Measurements from ENCODE around the gene USE1. TPM values are rescaled to one million over a fixed set of nuclear protein-coding genes. Genes with fewer than 3 reads are reported as not detected.

USE1 gene
- total and polyA plus RNA-seq, 2 of the 4 experiments (the other 2 are of a cell fraction): 17.2 to 24.2 TPM

DNA sequence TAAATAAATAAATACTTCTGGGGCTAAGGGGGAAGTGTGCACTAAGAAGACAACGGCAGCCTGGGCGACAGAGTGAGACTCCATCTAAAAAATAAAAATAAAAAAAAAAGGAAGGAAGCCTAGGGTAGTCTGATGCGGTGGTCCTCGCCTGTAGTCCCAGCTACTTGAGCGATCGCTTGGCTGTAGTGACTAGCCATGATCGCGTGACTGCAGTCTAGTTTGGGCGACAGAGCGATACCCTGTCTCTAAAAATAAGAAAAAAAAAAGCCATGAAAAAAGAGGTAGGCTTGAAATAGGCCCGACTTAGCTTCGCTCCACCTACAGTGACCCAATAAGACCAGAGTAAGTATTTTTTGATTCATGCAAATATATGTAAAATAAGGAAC is 51.4 kb downstream of the USE1 start:
- H3K79me1 ChIP-seq (ENCODE audit: low read depth in 1 of 2, low read length in 2 of 2): peaks cover 0 to 22% of the 10 kb centered on the region in 2 experiments; a peak in 2 of 4 replicates
- intact Hi-C loops (cut with micrococcal nuclease): no loop called here

More for the DNA sequence above, 51.4 kb downstream of the USE1 start:
- no peaks in the 10 kb centered on the region for H3K9me3 ChIP-seq (ENCODE audit: control insufficient read depth, insufficient read depth, low read length)
- DNase-seq (no peak), ATAC-seq (ENCODE audit: low read depth) (no peak)
- H3K14ac ChIP-seq (replicated peaks; ENCODE audit: low read depth, low read length): no peak overlapping the region
- H3K27ac ChIP-seq (ENCODE audit: insufficient read depth, low read length): no peak overlapping the region
- TF ChIP-seq MAZ (IDR thresholded peaks at IDR 0.05; ENCODE audit: borderline replicate concordance, low read depth, low read length): no peak
- TF ChIP-seq SMC3 (IDR thresholded peaks at IDR 0.05; ENCODE audit: low read depth, low read length): no peak
- TF ChIP-seq RAD21 (IDR thresholded peaks at IDR 0.05; ENCODE audit: low read length): no peak
- TF ChIP-seq RCOR1 (IDR thresholded peaks at IDR 0.05; ENCODE audit: insufficient replicate concordance, low read length): no peak
- TF ChIP-seq USF2 (IDR thresholded peaks at IDR 0.05; ENCODE audit: low read depth, low read length): no peak
- TF ChIP-seq BHLHE40 (IDR thresholded peaks at IDR 0.05; ENCODE audit: low read depth, low read length): no peak
- no peak for TF ChIP-seq CHD1 (IDR thresholded peaks at IDR 0.05; ENCODE audit: low read depth, low read length)
- no peak for TF ChIP-seq FOS (IDR thresholded peaks at IDR 0.05; ENCODE audit: low read depth, low read length)
- TF ChIP-seq MXI1 (IDR thresholded peaks at IDR 0.05; ENCODE audit: borderline replicate concordance, low read depth, low read length): no peak
- TF ChIP-seq POLR2A (IDR thresholded peaks at IDR 0.05; ENCODE audit: low read depth, low read length): no peak
- TF ChIP-seq RFX5 (IDR thresholded peaks at IDR 0.05; ENCODE audit: low read depth, low read length): no peak
- no peak for TF ChIP-seq CEBPB (IDR thresholded peaks at IDR 0.05; ENCODE audit: low read depth, low read length)
- TF ChIP-seq, protein P1, sequence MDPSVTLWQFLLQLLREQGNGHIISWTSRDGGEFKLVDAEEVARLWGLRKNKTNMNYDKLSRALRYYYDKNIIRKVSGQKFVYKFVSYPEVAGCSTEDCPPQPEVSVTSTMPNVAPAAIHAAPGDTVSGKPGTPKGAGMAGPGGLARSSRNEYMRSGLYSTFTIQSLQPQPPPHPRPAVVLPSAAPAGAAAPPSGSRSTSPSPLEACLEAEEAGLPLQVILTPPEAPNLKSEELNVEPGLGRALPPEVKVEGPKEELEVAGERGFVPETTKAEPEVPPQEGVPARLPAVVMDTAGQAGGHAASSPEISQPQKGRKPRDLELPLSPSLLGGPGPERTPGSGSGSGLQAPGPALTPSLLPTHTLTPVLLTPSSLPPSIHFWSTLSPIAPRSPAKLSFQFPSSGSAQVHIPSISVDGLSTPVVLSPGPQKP (IDR thresholded peaks at IDR 0.05; ENCODE audit: borderline replicate concordance, low read depth, low read length): no peak
- TF ChIP-seq NFE2L2 (IDR thresholded peaks at IDR 0.05; ENCODE audit: low read depth, low read length): no peak
- H2AFZ ChIP-seq (replicated peaks; ENCODE audit: low read length, poor library complexity): peak overlapping the region; percentile 36
- peaks cover 9% of the 10 kb centered on the region; the same call in 1 of the 2 replicates for H3K36me3 ChIP-seq (ENCODE audit: control insufficient read depth, insufficient read depth, low read length)
- no peak overlapping the region for H2BK120ac ChIP-seq (ENCODE audit: low read depth, low read length)
- H2BK15ac ChIP-seq (ENCODE audit: low read depth, low read length): no peak overlapping the region
- CTCF ChIA-PET: interaction anchor here (0.5 kb wide), 1 partner anchor 13 kb away, joined by 3 read pairs; no protein-coding TSS in a partner anchor
- H3K18ac ChIP-seq (ENCODE audit: low read depth, low read length): no peak overlapping the region
- WGBS, 2 experiments (ENCODE audit: extremely low coverage in 2 of 2, insufficient read length in 1 of 2): no CpG with 5 or more reads among the region's 12 CpGs
- no peaks in the 10 kb centered on the region for H4K20me1 ChIP-seq (ENCODE audit: insufficient read depth, low read length)
- H3K56ac ChIP-seq (ENCODE audit: extremely low read depth, insufficient read depth, low read length): no peak overlapping the region
- no peaks in the 10 kb centered on the region for H3K9me1 ChIP-seq (ENCODE audit: insufficient read depth, low read length)
- H3K4ac ChIP-seq (ENCODE audit: low read depth, low read length): no peak overlapping the region
- H2AK9ac ChIP-seq (replicated peaks; ENCODE audit: low read depth, low read length, poor library complexity): no peak overlapping the region
- no peaks in the 10 kb centered on the region; the same call in 1 of the 2 replicates for H3K4me1 ChIP-seq (ENCODE audit: control insufficient read depth, insufficient read depth, low read length)
- no peak overlapping the region for H2BK20ac ChIP-seq (ENCODE audit: low read depth, low read length)
- H4K5ac ChIP-seq (ENCODE audit: low read depth, low read length): peak overlapping the region; percentile 11; the same call in 1 of the 2 replicates
- no peak overlapping the region for H3K9ac ChIP-seq (ENCODE audit: low read depth, low read length)
- no peak overlapping the region for H3K4me3 ChIP-seq (ENCODE audit: insufficient read depth, low read depth, low read length)
- no peak overlapping the region for H2AK5ac ChIP-seq (ENCODE audit: low read depth, low read length)
- POLR2A ChIA-PET (ENCODE audit: unreplicated experiment): interaction anchor here (0.7 kb wide), 1 partner anchor 51 kb away, joined by 4 read pairs; the partner anchor contains the start of gene USE1
- H2BK5ac ChIP-seq (ENCODE audit: low read depth, low read length, poor library complexity, severe bottlenecking): no peak overlapping the region
- in situ Hi-C loops (cut with MboI; ENCODE audit: low sequenced_read_pairs) (no loop called here), dilution Hi-C loops (cut with HindIII; ENCODE audit: low sequenced_read_pairs, unreplicated experiment) (no loop called here)
- H3K23ac ChIP-seq (ENCODE audit: low read depth, low read length): no peak overlapping the region
- H4K8ac ChIP-seq (ENCODE audit: low read depth in 2 of 2, low read length in 2 of 2): peak overlapping the region; percentile 68 to 81; a peak in 3 of 4 replicates
- H3K4me2 ChIP-seq (ENCODE audit: low read depth, low read length): no peak overlapping the region
- no peaks in the 10 kb centered on the region for H3K27me3 ChIP-seq (ENCODE audit: control insufficient read depth, insufficient read depth, low read length)
- H4K91ac ChIP-seq (ENCODE audit: insufficient read depth, low read depth, low read length): no peak overlapping the region
- BruUV-seq (replicated peaks): no TSS peak

Measured in IMR-90 (cell line).